ENCODE results near the gene PTPRE.

DNA sequence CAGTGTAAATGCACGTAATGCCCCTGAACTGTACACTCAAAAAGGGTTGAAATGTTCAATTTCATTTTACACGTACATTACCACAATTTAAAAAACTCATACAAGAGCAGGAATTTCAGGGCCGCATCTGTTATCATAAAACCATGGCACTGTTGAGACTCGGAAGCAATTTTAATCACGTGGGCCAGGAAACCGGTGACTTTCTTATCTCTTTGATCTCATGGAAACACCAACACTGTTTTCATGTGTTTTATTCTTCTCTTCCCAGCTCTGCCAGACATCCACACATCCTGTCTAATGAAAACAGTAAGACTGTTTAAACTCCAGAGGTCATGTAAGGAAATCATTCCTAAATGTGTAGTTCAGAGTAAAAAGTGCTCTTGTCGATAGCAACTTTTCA, 35.9 kb downstream of the PTPRE start:
- no peak for TF ChIP-seq POLR2AphosphoS5 (IDR thresholded peaks at IDR 0.05; ENCODE audit: borderline replicate concordance, low read depth, low read length)
- TF ChIP-seq EZH2 (IDR thresholded peaks at IDR 0.05), result no peak
